Measurements from ENCODE around the gene APBB2. TPM values are rescaled to one million over a fixed set of nuclear protein-coding genes. Genes with fewer than 3 reads are reported as not detected.

APBB2 gene
- total RNA-seq, 2 donors from 2014 or later = 17.4 to 56.6 TPM

DNA sequence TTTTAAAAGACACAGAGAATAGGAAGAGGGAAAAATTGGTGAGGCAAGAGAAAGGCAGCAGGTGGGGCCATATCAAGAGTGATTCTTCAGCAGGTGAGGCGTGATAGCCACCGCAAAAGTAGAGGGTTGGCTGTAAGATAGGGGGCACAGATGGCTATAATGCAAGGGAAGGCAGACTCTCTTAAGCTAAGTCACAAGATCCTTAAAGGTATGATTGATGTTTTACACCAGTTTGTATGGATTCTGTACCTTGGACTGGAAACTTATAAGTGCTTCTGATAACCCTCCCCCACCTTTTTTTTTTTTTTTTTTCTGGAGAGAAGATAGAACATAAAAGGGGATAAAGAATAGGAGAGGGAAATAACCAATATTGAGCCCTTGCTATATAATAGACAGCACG is 424.6 kb downstream of the APBB2 start:
- no peak for DNase-seq (ENCODE audit: low spot score)
- H3K36me3 ChIP-seq = no peaks in the 10 kb centered on the region
- no peaks in the 10 kb centered on the region for H3K4me1 ChIP-seq (replicated peaks)
- no peaks in the 10 kb centered on the region for H3K9me3 ChIP-seq
- TF ChIP-seq, protein P1, sequence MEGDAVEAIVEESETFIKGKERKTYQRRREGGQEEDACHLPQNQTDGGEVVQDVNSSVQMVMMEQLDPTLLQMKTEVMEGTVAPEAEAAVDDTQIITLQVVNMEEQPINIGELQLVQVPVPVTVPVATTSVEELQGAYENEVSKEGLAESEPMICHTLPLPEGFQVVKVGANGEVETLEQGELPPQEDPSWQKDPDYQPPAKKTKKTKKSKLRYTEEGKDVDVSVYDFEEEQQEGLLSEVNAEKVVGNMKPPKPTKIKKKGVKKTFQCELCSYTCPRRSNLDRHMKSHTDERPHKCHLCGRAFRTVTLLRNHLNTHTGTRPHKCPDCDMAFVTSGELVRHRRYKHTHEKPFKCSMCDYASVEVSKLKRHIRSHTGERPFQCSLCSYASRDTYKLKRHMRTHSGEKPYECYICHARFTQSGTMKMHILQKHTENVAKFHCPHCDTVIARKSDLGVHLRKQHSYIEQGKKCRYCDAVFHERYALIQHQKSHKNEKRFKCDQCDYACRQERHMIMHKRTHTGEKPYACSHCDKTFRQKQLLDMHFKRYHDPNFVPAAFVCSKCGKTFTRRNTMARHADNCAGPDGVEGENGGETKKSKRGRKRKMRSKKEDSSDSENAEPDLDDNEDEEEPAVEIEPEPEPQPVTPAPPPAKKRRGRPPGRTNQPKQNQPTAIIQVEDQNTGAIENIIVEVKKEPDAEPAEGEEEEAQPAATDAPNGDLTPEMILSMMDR (IDR thresholded peaks at IDR 0.05) = no peak
- TF ChIP-seq POLR2A (IDR thresholded peaks at IDR 0.05) (no peak), POLR2AphosphoS5 (IDR thresholded peaks at IDR 0.05) (no peak)
- H3K27ac ChIP-seq = no peak overlapping the region
- no peak overlapping the region for H3K4me3 ChIP-seq
- intact Hi-C loops (cut with DNase I) = no loop called here
- 90% methylated on average over 3 of the region's 3 CpGs for WGBS
- no peaks in the 10 kb centered on the region for H3K27me3 ChIP-seq (replicated peaks; ENCODE audit: insufficient read depth)

DNA sequence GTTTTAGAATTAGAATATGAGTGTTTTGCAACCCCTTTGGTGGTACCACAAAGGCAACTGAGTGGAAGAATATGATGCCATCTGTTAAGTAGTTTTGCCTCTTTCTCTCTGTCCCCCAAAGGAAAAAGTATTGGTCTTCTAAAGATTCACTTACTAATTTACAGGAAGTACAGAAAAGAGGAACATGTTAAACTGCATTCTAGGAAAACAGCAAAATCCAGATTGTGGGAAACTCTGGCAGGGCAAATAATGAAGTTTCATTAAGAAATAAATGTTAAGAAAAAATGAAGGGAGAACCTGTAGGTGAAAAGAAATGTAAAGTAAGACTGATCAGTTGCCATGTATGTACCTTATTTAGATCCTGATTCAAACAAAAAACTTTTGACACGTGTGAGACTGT is 425.3 kb downstream of the APBB2 start:
- 76% methylated on average over 1 of the region's 1 CpG for WGBS
- H3K36me3 ChIP-seq = no peaks in the 10 kb centered on the region
- TF ChIP-seq POLR2A (IDR thresholded peaks at IDR 0.05) (no peak), POLR2AphosphoS5 (IDR thresholded peaks at IDR 0.05) (no peak)
- TF ChIP-seq, protein P1 (IDR thresholded peaks at IDR 0.05) = no peak
- H3K4me1 ChIP-seq (replicated peaks) = no peaks in the 10 kb centered on the region
- H3K27ac ChIP-seq = no peak overlapping the region
- DNase-seq (ENCODE audit: low spot score) = no peak
- no peak overlapping the region for H3K4me3 ChIP-seq
- no peaks in the 10 kb centered on the region for H3K27me3 ChIP-seq (replicated peaks; ENCODE audit: insufficient read depth)
- intact Hi-C loops (cut with DNase I) = no loop called here
- H3K9me3 ChIP-seq = no peaks in the 10 kb centered on the region

DNA sequence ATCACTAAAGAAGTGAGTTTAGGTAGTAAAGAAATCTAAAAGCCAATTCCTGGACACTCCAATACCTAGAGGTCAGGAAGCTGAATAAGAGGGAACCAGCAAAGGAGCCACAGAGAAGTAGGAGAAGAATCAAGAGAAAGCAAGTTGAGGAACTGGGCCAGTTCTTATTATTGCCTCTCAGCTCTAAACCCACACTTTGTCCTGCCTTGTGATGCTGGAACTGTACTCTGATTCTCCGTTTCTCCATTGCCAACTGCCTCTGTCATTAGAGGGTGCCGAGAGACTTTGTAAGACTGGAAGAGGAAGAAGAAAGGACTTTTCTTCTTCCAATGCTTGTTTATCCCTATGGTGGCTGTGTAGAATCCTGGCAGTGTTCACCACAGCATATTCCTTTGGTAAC is 426.0 kb downstream of the APBB2 start:
- H3K4me1 ChIP-seq (replicated peaks) = no peaks in the 10 kb centered on the region
- H3K27me3 ChIP-seq (replicated peaks; ENCODE audit: insufficient read depth) = no peaks in the 10 kb centered on the region
- no peak for DNase-seq (ENCODE audit: low spot score)
- no peak for TF ChIP-seq POLR2A (IDR thresholded peaks at IDR 0.05)
- no peak for TF ChIP-seq POLR2AphosphoS5 (IDR thresholded peaks at IDR 0.05)
- TF ChIP-seq, protein P1 (IDR thresholded peaks at IDR 0.05) = no peak
- intact Hi-C loops (cut with DNase I) = no loop called here
- no peak overlapping the region for H3K27ac ChIP-seq
- H3K36me3 ChIP-seq = no peaks in the 10 kb centered on the region
- H3K4me3 ChIP-seq = no peak overlapping the region
- WGBS = 79% methylated on average over 2 of the region's 2 CpGs
- no peaks in the 10 kb centered on the region for H3K9me3 ChIP-seq

DNA sequence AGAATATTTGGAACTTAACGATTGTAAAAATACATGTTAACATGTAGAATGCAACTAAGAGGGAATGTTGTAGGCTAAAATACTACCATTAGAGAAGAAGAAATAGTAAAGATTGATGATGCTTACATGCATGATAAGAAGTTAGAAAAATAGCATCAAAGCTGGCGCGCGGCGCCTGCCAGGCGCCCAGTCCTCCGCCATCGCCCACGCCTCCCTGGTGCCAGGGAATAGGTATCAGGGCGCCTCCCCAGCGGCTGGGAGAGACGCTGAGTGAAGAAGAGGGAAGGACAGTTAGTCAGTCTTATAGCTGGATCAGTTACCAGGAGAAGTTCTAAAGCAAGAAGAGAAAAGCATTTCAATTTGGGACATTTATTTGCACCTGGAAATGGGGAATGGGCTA is 428.6 kb downstream of the APBB2 start:
- 96% methylated on average over 12 of the region's 12 CpGs for WGBS
- TF ChIP-seq POLR2AphosphoS5 (IDR thresholded peaks at IDR 0.05) = no peak
- TF ChIP-seq POLR2A (IDR thresholded peaks at IDR 0.05) = no peak
- TF ChIP-seq, protein P1 (IDR thresholded peaks at IDR 0.05) = no peak

DNA sequence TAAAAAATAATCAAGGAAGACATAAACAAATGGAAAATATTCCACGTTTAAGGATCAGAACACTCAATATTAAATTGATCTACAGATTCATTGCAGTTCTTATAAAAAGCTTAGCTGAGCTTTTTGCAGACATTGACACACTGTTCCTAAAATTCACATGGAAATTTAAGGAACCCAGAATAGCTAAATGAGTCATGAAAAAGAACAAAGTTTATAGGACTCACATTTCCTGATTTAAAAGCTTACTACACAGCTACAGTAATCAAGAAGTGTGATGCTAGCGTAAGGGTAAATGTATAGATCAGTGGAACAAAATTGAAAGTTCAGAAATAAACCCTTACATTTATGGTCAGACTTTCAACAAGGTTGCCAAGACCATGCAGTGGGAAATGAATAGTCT is 431.5 kb downstream of the APBB2 start:
- H3K4me1 ChIP-seq (replicated peaks) = no peaks in the 10 kb centered on the region
- no peak overlapping the region for H3K27ac ChIP-seq
- no peaks in the 10 kb centered on the region for H3K9me3 ChIP-seq
- no peak for DNase-seq (ENCODE audit: low spot score)
- no peaks in the 10 kb centered on the region for H3K36me3 ChIP-seq
- WGBS = 90% methylated on average over 2 of the region's 2 CpGs
- TF ChIP-seq, protein P1 (IDR thresholded peaks at IDR 0.05) = no peak
- TF ChIP-seq POLR2AphosphoS5 (IDR thresholded peaks at IDR 0.05) (no peak), POLR2A (IDR thresholded peaks at IDR 0.05) (no peak)
- no peaks in the 10 kb centered on the region for H3K27me3 ChIP-seq (replicated peaks; ENCODE audit: insufficient read depth)
- intact Hi-C loops (cut with DNase I) = no loop called here
- H3K4me3 ChIP-seq = no peak overlapping the region

More for the DNA sequence above, 428.6 kb downstream of the APBB2 start:
- no peaks in the 10 kb centered on the region for H3K27me3 ChIP-seq (replicated peaks; ENCODE audit: insufficient read depth)
- no peaks in the 10 kb centered on the region for H3K4me1 ChIP-seq (replicated peaks)
- intact Hi-C loops (cut with DNase I) = no loop called here
- no peak overlapping the region for H3K27ac ChIP-seq
- no peaks in the 10 kb centered on the region for H3K36me3 ChIP-seq
- H3K4me3 ChIP-seq = no peak overlapping the region
- no peak for DNase-seq (ENCODE audit: low spot score)
- no peaks in the 10 kb centered on the region for H3K9me3 ChIP-seq

Data from prostate gland (tissue), 2 donors.